ENCODE results near the gene SLC22A2. TPM values are rescaled to one million over a fixed set of nuclear protein-coding genes. Genes with fewer than 3 reads are reported as not detected.

SLC22A2 gene
- total RNA-seq, 1 donor from 2014 or later = not detected

GRCh38 chr6:160227769-160228161 lies 30.9 kb downstream of the SLC22A2 start:
- Histone ChIP-seq H3K27ac (no peak overlapping the region), H3K4me2 (no peak overlapping the region), H3K4me3 (no peak overlapping the region), H4K20me1 (ENCODE audit: low read depth) (no peaks in the 10 kb centered on the region), H3F3A (ENCODE audit: low read depth) (no peaks in the 10 kb centered on the region), H3K36me3 (no peaks in the 10 kb centered on the region), H3K9me3 (ENCODE audit: low read depth) (no peaks in the 10 kb centered on the region), H3K27me3 (no peaks in the 10 kb centered on the region), H3K4me1 (no peaks in the 10 kb centered on the region), H2AFZ (replicated peaks) (no peak overlapping the region), H3K9ac (no peak overlapping the region), H3K79me2 (ENCODE audit: low read depth) (no peaks in the 10 kb centered on the region)
- H3K9me3 Mint-ChIP-seq = peaks cover 12% of the 10 kb centered on the region
- no peak for DNase-seq (ENCODE audit: low spot score)
- peaks cover under 1% of the 10 kb centered on the region for H3K4me1 Mint-ChIP-seq
- TF ChIP-seq EZH2phosphoT487 (IDR thresholded peaks at IDR 0.05) (no peak), EZH2 (IDR thresholded peaks at IDR 0.05) (no peak), CTCF (IDR thresholded peaks at IDR 0.05) (no peak)
- H3K27ac Mint-ChIP-seq = no peak overlapping the region
- peaks cover 4% of the 10 kb centered on the region for H3K27me3 Mint-ChIP-seq (ENCODE audit: insufficient read depth, low read depth)
- no peaks in the 10 kb centered on the region for H3K36me3 Mint-ChIP-seq
- H3K4me3 Mint-ChIP-seq = no peak overlapping the region

GRCh38 chr6:160227038-160227768 lies 31.4 kb downstream of the SLC22A2 start:
- peaks cover 12% of the 10 kb centered on the region for H3K9me3 Mint-ChIP-seq
- no peaks in the 10 kb centered on the region for H3F3A ChIP-seq (ENCODE audit: low read depth)
- H3K27me3 ChIP-seq = no peaks in the 10 kb centered on the region
- H3K4me3 ChIP-seq = no peak overlapping the region
- H3K36me3 ChIP-seq = no peaks in the 10 kb centered on the region
- H3K79me2 ChIP-seq (ENCODE audit: low read depth) = no peaks in the 10 kb centered on the region
- TF ChIP-seq CTCF (IDR thresholded peaks at IDR 0.05) (no peak), EZH2phosphoT487 (IDR thresholded peaks at IDR 0.05) (no peak), EZH2 (IDR thresholded peaks at IDR 0.05) (no peak)
- peaks cover 4% of the 10 kb centered on the region for H3K27me3 Mint-ChIP-seq (ENCODE audit: insufficient read depth, low read depth)
- no peaks in the 10 kb centered on the region for H4K20me1 ChIP-seq (ENCODE audit: low read depth)
- H3K27ac ChIP-seq = no peak overlapping the region
- no peak overlapping the region for H2AFZ ChIP-seq (replicated peaks)
- no peak overlapping the region for H3K4me3 Mint-ChIP-seq
- no peak for DNase-seq (ENCODE audit: low spot score)
- H3K4me2 ChIP-seq = no peak overlapping the region
- H3K9me3 ChIP-seq (ENCODE audit: low read depth) = no peaks in the 10 kb centered on the region
- H3K4me1 Mint-ChIP-seq = peaks cover 6% of the 10 kb centered on the region
- no peaks in the 10 kb centered on the region for H3K4me1 ChIP-seq
- no peak overlapping the region for H3K9ac ChIP-seq
- no peaks in the 10 kb centered on the region for H3K36me3 Mint-ChIP-seq
- H3K27ac Mint-ChIP-seq = no peak overlapping the region

GRCh38 chr6:160226118-160226591 lies 32.5 kb downstream of the SLC22A2 start:
- Mint-ChIP-seq H3K9me3 (peaks cover 12% of the 10 kb centered on the region), H3K4me1 (peaks cover 6% of the 10 kb centered on the region), H3K36me3 (no peaks in the 10 kb centered on the region), H3K27me3 (ENCODE audit: insufficient read depth, low read depth) (peaks cover 4% of the 10 kb centered on the region), H3K4me3 (no peak overlapping the region), H3K27ac (no peak overlapping the region)
- H4K20me1 ChIP-seq (ENCODE audit: low read depth) = no peaks in the 10 kb centered on the region
- H3K79me2 ChIP-seq (ENCODE audit: low read depth) = no peaks in the 10 kb centered on the region
- no peak overlapping the region for H2AFZ ChIP-seq (replicated peaks)
- no peaks in the 10 kb centered on the region for H3K27me3 ChIP-seq
- no peak overlapping the region for H3K9ac ChIP-seq
- no peaks in the 10 kb centered on the region for H3F3A ChIP-seq (ENCODE audit: low read depth)
- no peaks in the 10 kb centered on the region for H3K36me3 ChIP-seq
- H3K4me1 ChIP-seq = no peaks in the 10 kb centered on the region
- no peak overlapping the region for H3K27ac ChIP-seq
- H3K9me3 ChIP-seq (ENCODE audit: low read depth) = no peaks in the 10 kb centered on the region
- TF ChIP-seq EZH2phosphoT487 (IDR thresholded peaks at IDR 0.05) (no peak), CTCF (IDR thresholded peaks at IDR 0.05) (no peak), EZH2 (IDR thresholded peaks at IDR 0.05) (no peak)
- H3K4me3 ChIP-seq = no peak overlapping the region
- no peak for DNase-seq (ENCODE audit: low spot score)
- no peak overlapping the region for H3K4me2 ChIP-seq
